ENCODE results near the gene CFAP46. TPM values are rescaled to one million over a fixed set of nuclear protein-coding genes. Genes with fewer than 3 reads are reported as not detected.

Gene CFAP46
- total and polyA plus RNA-seq, 12 donors = 0.15 to 5.5 (median 1.1) TPM; not detected in 3

DNA sequence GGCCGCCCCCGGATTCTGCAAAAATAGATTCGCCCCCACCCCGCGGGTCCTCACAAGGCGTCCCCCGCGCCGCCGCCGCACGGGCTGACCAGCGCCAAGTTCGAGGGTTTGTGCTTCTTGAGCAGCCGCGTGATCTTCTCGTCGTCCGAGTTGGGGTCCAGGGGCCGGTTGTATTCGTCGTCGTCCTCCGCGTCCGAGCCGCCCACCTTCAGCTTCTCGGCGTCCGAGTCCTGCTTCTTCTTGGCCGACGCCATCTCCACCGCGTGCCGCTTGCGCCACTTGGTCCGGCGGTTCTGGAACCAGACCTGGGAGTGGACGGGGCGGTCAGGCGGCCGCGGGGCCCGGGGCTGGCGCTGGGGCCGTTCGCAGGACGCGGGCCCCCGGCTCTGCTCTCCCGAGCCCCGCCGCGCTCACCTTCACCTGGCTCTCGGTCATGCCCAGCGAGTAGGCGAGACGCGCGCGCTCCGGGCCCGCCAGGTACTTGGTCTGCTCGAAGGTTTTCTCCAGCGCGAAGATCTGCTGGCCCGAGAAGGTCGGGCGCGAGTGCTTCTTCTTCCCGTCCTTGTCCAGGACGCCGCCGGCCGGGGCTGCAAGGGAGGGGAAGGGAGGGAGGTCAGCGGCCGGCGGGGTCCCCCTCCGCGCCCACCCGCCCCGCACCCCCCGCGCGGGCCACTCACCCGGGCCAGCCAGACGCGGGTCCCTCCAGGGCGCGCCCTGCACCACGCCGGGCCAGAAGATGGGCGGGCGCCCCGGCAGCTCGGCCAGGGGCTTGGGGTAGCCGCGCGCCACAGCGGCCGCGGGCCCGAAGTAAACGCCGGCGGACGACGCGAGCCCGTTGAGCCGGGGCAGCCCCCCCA is 157.3 kb downstream of the CFAP46 start:
- intact Hi-C loops (cut with DNase I) = no loop called here
- H3K4me3 ChIP-seq = no peak overlapping the region
- peaks cover 0 to 10% of the 10 kb centered on the region in 2 donors for H3K4me1 ChIP-seq (replicated peaks in 1 of 2)
- no peak for TF ChIP-seq POLR2A (IDR thresholded peaks at IDR 0.05)
- TF ChIP-seq, protein P1, sequence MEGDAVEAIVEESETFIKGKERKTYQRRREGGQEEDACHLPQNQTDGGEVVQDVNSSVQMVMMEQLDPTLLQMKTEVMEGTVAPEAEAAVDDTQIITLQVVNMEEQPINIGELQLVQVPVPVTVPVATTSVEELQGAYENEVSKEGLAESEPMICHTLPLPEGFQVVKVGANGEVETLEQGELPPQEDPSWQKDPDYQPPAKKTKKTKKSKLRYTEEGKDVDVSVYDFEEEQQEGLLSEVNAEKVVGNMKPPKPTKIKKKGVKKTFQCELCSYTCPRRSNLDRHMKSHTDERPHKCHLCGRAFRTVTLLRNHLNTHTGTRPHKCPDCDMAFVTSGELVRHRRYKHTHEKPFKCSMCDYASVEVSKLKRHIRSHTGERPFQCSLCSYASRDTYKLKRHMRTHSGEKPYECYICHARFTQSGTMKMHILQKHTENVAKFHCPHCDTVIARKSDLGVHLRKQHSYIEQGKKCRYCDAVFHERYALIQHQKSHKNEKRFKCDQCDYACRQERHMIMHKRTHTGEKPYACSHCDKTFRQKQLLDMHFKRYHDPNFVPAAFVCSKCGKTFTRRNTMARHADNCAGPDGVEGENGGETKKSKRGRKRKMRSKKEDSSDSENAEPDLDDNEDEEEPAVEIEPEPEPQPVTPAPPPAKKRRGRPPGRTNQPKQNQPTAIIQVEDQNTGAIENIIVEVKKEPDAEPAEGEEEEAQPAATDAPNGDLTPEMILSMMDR (IDR thresholded peaks at IDR 0.05) = no peak
- no peak overlapping the region for H3K27ac ChIP-seq
- peaks cover 58% of the 10 kb centered on the region for H3K27me3 ChIP-seq
- peaks cover 0 to 19% of the 10 kb centered on the region in 2 donors for H3K36me3 ChIP-seq (replicated peaks in 1 of 2)
- 1 to 7% (median 3%) methylated on average over 20 to 111 of the region's 111 CpGs for WGBS, 4 donors
- H3K9me3 ChIP-seq (replicated peaks in 1 of 3) = no peaks in the 10 kb centered on the region
- DNase-seq = no peak

DNA sequence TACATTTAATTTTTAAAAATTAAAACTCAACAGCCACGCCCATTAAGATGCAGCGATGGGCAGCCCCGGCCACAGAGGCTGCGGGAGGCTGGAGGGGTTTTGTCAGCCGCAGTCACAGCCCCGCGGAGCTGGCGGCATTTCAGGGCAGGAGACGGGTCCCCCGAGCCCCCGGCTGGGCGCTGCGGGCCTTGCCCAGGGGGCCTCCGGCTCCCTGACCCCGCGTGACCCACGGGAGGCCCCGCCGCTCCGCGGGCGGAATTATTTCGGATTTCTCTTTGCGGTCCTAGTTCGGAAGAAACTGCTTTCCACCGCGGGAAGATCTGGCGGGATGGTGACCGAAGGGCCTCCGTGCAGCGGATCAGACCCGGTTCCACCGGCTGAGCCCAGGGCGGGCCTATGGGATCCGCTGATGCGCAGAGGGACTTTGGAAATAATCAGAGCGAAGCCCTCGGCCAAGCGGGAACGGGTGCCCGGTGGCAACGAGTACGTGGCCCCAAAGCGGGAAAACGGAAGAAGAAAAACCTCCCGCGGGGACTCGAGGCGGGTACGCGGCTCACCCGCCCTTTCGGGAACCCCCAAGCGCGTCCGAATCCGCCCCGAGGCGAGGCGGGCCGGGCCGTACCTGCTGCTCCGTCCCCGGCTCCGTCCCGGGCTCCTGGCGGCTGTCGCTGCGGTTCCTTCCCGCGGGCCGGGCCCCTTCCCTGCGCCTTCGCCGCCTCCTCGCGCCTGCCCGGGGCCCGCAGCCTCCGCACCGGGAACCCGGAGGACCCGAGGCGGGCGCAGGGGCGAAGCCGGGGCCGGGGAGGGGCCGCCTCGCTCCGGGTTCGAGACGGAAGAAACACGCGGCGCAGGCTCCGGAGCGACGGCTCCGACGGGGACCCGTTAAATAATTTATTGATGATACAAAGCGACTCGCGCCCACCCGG is 158.2 kb downstream of the CFAP46 start:
- no peaks in the 10 kb centered on the region for H3K9me3 ChIP-seq (replicated peaks in 1 of 3)
- peaks cover 0 to 10% of the 10 kb centered on the region in 2 donors for H3K4me1 ChIP-seq (replicated peaks in 1 of 2)
- H3K27ac ChIP-seq = no peak overlapping the region
- intact Hi-C loops (cut with DNase I) = no loop called here
- WGBS, 4 donors = 21 to 40% (median 29%) methylated on average over 31 to 106 of the region's 106 CpGs
- peaks cover 55% of the 10 kb centered on the region for H3K27me3 ChIP-seq
- peaks cover 0 to 19% of the 10 kb centered on the region in 2 donors for H3K36me3 ChIP-seq (replicated peaks in 1 of 2)
- no peak overlapping the region for H3K4me3 ChIP-seq
- no peak for TF ChIP-seq POLR2A (IDR thresholded peaks at IDR 0.05)
- TF ChIP-seq, protein P1 (IDR thresholded peaks at IDR 0.05) = no peak
- DNase-seq = no peak

GRCh38 chr10:132783165-132783939 is 159.0 kb downstream of the CFAP46 start:
- WGBS, 4 donors = 91 to 94% (median 93%) methylated on average over 30 of the region's 30 CpGs
- Histone ChIP-seq H3K27ac (no peak overlapping the region), H3K4me1 (replicated peaks in 1 of 2) (peaks cover 0 to 10% of the 10 kb centered on the region in 2 donors), H3K27me3 (peaks cover 47% of the 10 kb centered on the region), H3K4me3 (no peak overlapping the region), H3K9me3 (replicated peaks in 1 of 3) (no peaks in the 10 kb centered on the region), H3K36me3 (replicated peaks in 1 of 2) (peaks cover 0 to 19% of the 10 kb centered on the region in 2 donors)
- DNase-seq = no peak
- TF ChIP-seq, protein P1 (IDR thresholded peaks at IDR 0.05) = no peak
- no peak for TF ChIP-seq POLR2A (IDR thresholded peaks at IDR 0.05)
- intact Hi-C loops (cut with DNase I) = no loop called here

Data from adrenal gland (tissue), 12 donors.